ENCODE measurements around the gene AFG1L.
A peak's percentile ranks its signal among the peaks of the same experiment; 100 is the strongest.

- TF ChIP-seq CTCF (IDR thresholded peaks at IDR 0.05; ENCODE audit: low read depth, low read length), result peak; percentile 46
- no peak for TF ChIP-seq EZH2phosphoT487 (IDR thresholded peaks at IDR 0.05; ENCODE audit: low read depth)
These were observed 44.5 kb upstream of the AFG1L start for GRCh38 chr6:108250240-108250866.

All from OCI-LY3 (cell line).